ENCODE data around the gene ZNF444.

GRCh38 chr19:56142087-56142787 is 1.1 kb downstream of the ZNF444 start:
- TF ChIP-seq CTCF (conservative IDR thresholded peaks at IDR 0.05; ENCODE audit: low read depth, low read length) (no peak), EZH2 (IDR thresholded peaks at IDR 0.05; ENCODE audit: low read length, unreplicated experiment) (no peak), EZH2phosphoT487 (IDR thresholded peaks at IDR 0.05; ENCODE audit: borderline replicate concordance, low read length) (no peak)
